Keratinocyte (primary cell): ENCODE results near the gene ARHGAP10. TPM values are rescaled to one million over a fixed set of nuclear protein-coding genes. Genes with fewer than 3 reads are reported as not detected.
"Not testable (repeated sequence)": the region's sequence is repeated elsewhere in the genome, so short reads cannot be mapped to it uniquely, and the experiment has no call there.

ENCODE experiments used
- DNase-seq: peaks from one replicate; pipeline ENCODE4 v3.0.0-alpha.2; 2011; ENCODE audit warnings: low read depth, missing footprints, low spot score
- FAIRE-seq: peaks from 2 replicates; lab custom pipeline; 2011; peaks lifted over from hg19 to GRCh38; lab: Jason Lieb, UNC
- H2AFZ ChIP-seq: 2 replicates; pipeline ENCODE4 v1.6.0; 2012; ENCODE audit warnings: low read length, control low read depth, inconsistent platforms; ENCODE audit not compliant: control insufficient read depth
- H3K27ac ChIP-seq: 2 replicates; pipeline ENCODE4 v1.5.1; 2011; ENCODE audit warnings: low read length; ENCODE audit not compliant: control insufficient read depth, insufficient read depth
- H3K27me3 ChIP-seq: 3 replicates; pipeline ENCODE4 v1.6.0; 2011; ENCODE audit warnings: low read length; ENCODE audit not compliant: control insufficient read depth, insufficient read depth; ENCODE audit errors: extremely low read depth
- H3K36me3 ChIP-seq, 2 experiments: 2 replicates in 1 of 2; 3 replicates in 1 of 2; pipeline ENCODE4 v1.5.1; 2011; ENCODE audit warnings: low read length in 2 of 2, mild to moderate bottlenecking in 1 of 2; ENCODE audit not compliant: control insufficient read depth in 2 of 2, insufficient read depth in 2 of 2; ENCODE audit errors: extremely low read depth in 1 of 2
- H3K4me1 ChIP-seq: 3 replicates; pipeline ENCODE4 v1.5.1; 2011; ENCODE audit warnings: low read length; ENCODE audit not compliant: control insufficient read depth, insufficient read depth; ENCODE audit errors: extremely low read depth
- H3K4me2 ChIP-seq: 3 replicates; pipeline ENCODE4 v1.6.0; 2011; ENCODE audit warnings: low read depth, low read length; ENCODE audit not compliant: control insufficient read depth, insufficient read depth; ENCODE audit errors: extremely low read depth
- H3K4me3 ChIP-seq, 3 experiments: fragments of 200-600 bp in 1 of 3; sonication (generic) in 1 of 3; 2 replicates in 2 of 3; 3 replicates in 1 of 3; pipeline ENCODE4 v1.5.1; 2011 to 2016; ENCODE audit warnings: low read length in 3 of 3, mild to moderate bottlenecking in 3 of 3, control low read depth in 2 of 3, inconsistent platforms in 1 of 3, low read depth in 1 of 3, mixed read lengths in 1 of 3, mixed run types in 1 of 3, moderate library complexity in 1 of 3; ENCODE audit not compliant: control insufficient read depth in 2 of 3, insufficient read depth in 2 of 3; ENCODE audit errors: extremely low read depth in 1 of 3
- H3K79me2 ChIP-seq: 2 replicates; pipeline ENCODE4 v1.6.0; 2012; ENCODE audit warnings: low read length; ENCODE audit not compliant: control insufficient read depth, insufficient read depth
- H3K9ac ChIP-seq: 3 replicates; pipeline ENCODE4 v1.6.0; 2011; ENCODE audit warnings: low read length; ENCODE audit not compliant: control insufficient read depth, insufficient read depth; ENCODE audit errors: extremely low read depth
- H3K9me1 ChIP-seq: 3 replicates; pipeline ENCODE4 v1.6.0; 2011; ENCODE audit warnings: low read length; ENCODE audit not compliant: control insufficient read depth, insufficient read depth; ENCODE audit errors: extremely low read depth
- H3K9me3 ChIP-seq: 2 replicates; pipeline ENCODE4 v1.5.1; 2012; ENCODE audit warnings: low read depth, low read length; ENCODE audit not compliant: control insufficient read depth
- H4K20me1 ChIP-seq: 3 replicates; pipeline ENCODE4 v1.6.0; 2011; ENCODE audit warnings: low read length; ENCODE audit not compliant: control insufficient read depth, insufficient read depth; ENCODE audit errors: extremely low read depth
- CTCF ChIP-seq, 3 experiments: IDR thresholded peaks in 1 of 3; conservative IDR thresholded peaks in 1 of 3; optimal IDR thresholded peaks in 1 of 3; 2 replicates in 2 of 3; 3 replicates in 1 of 3; pipeline versions ENCODE3 to v1.5.1; 2011; ENCODE audit warnings: low read length in 3 of 3, mild to moderate bottlenecking in 3 of 3, moderate library complexity in 2 of 3, control low read depth in 1 of 3, inconsistent platforms in 1 of 3; ENCODE audit not compliant: insufficient read depth in 2 of 3; ENCODE audit errors: extremely low read depth in 1 of 3
- EZH2 ChIP-seq: IDR thresholded peaks from one replicate; pipeline ENCODE4 v1.6.1; 2012; ENCODE audit warnings: inconsistent platforms, mild to moderate bottlenecking, low read length, moderate library complexity
- dilution Hi-C: fragments of 300-500 bp; cut with MboI; formaldehyde crosslinking; loops from one replicate; pipeline ENCODE4 v1.7.0; 2020; ENCODE audit warnings: low sequenced_read_pairs; ENCODE audit not compliant: extremely low pct_ligation_motif_present
- polyA plus RNA-seq, 5 experiments: library from polyadenylated mRNA; depleted of rRNA in 3 of 5; stranded (reverse) in 3 of 5; stranded (forward) in 1 of 5; unstranded in 1 of 5; fragments of >200 nt; gene quantifications; 1 replicate in 1 of 5; 2 replicates in 3 of 5; 3 replicates in 1 of 5; pipeline versions ENCODE4 v1.2.1 to v1.2.3, GENCODE V29; 2011 to 2012; ENCODE audit warnings: missing spikeins in 2 of 5, low read depth in 1 of 5, low replicate concordance in 1 of 5

ARHGAP10 gene
- polyA plus RNA-seq, 1 donor (not counting 4 experiments of a cell fraction or from before 2014, with no cell fraction given), result 18.7 TPM

GRCh38 chr4:147996859-147997258, 265.0 kb downstream of the ARHGAP10 start:
- H3K9me3 ChIP-seq, result no peaks in the 10 kb centered on the region
- no peak for TF ChIP-seq CTCF (optimal IDR thresholded peaks at IDR 0.05 in 1 of 3, IDR thresholded peaks at IDR 0.05 in 1 of 3, conservative IDR thresholded peaks at IDR 0.05 in 1 of 3; ENCODE audit: extremely low read depth in 1 of 3, insufficient read depth in 2 of 3, low read length in 3 of 3)
- TF ChIP-seq EZH2, result no peak
- no peak for FAIRE-seq
- H2AFZ ChIP-seq, result no peak overlapping the region
- dilution Hi-C loops, result no loop called here
- H3K4me2 ChIP-seq, result no peak overlapping the region
- H3K27me3 ChIP-seq, result no peaks in the 10 kb centered on the region
- no peak overlapping the region for H3K27ac ChIP-seq
- peaks cover 0 to 2% of the 10 kb centered on the region in 2 experiments for H3K36me3 ChIP-seq
- no peaks in the 10 kb centered on the region for H4K20me1 ChIP-seq
- no peak overlapping the region for H3K4me3 ChIP-seq
- H3K4me1 ChIP-seq, result no peaks in the 10 kb centered on the region
- no peak for DNase-seq
- no peaks in the 10 kb centered on the region for H3K9me1 ChIP-seq
- H3K9ac ChIP-seq, result no peak overlapping the region
- H3K79me2 ChIP-seq, result no peaks in the 10 kb centered on the region

GRCh38 chr4:148000038-148000437, 268.1 kb downstream of the ARHGAP10 start:
- H3K9me3 ChIP-seq, H3K27me3 ChIP-seq, H3K9ac ChIP-seq, H3K79me2 ChIP-seq, H3K4me3 ChIP-seq, H3K4me1 ChIP-seq, H3K36me3 ChIP-seq, DNase-seq, dilution Hi-C loops, H4K20me1 ChIP-seq, H3K9me1 ChIP-seq, FAIRE-seq, H2AFZ ChIP-seq, H3K27ac ChIP-seq, H3K4me2 ChIP-seq: not testable (repeated sequence)

GRCh38 chr4:148004228-148004857, 272.5 kb downstream of the ARHGAP10 start:
- no peaks in the 10 kb centered on the region for H4K20me1 ChIP-seq
- peaks cover 11% of the 10 kb centered on the region for H3K4me1 ChIP-seq
- FAIRE-seq, result no peak
- no peak overlapping the region for H3K9ac ChIP-seq
- TF ChIP-seq EZH2 (no peak), CTCF (optimal IDR thresholded peaks at IDR 0.05 in 1 of 3, IDR thresholded peaks at IDR 0.05 in 1 of 3, conservative IDR thresholded peaks at IDR 0.05 in 1 of 3; ENCODE audit: extremely low read depth in 1 of 3, insufficient read depth in 2 of 3, low read length in 3 of 3) (no peak)
- H3K9me1 ChIP-seq, result peaks cover 2% of the 10 kb centered on the region
- H3K9me3 ChIP-seq, result no peaks in the 10 kb centered on the region
- peaks cover 2% of the 10 kb centered on the region in 2 experiments for H3K36me3 ChIP-seq
- H3K4me3 ChIP-seq, result no peak overlapping the region
- dilution Hi-C loops, result no loop called here
- no peak for DNase-seq
- H3K4me2 ChIP-seq, result no peak overlapping the region
- peaks cover 4% of the 10 kb centered on the region for H3K79me2 ChIP-seq
- no peak overlapping the region for H2AFZ ChIP-seq
- H3K27me3 ChIP-seq, result no peaks in the 10 kb centered on the region
- no peak overlapping the region for H3K27ac ChIP-seq
